ENCODE measurements around the gene OAF.

DNA sequence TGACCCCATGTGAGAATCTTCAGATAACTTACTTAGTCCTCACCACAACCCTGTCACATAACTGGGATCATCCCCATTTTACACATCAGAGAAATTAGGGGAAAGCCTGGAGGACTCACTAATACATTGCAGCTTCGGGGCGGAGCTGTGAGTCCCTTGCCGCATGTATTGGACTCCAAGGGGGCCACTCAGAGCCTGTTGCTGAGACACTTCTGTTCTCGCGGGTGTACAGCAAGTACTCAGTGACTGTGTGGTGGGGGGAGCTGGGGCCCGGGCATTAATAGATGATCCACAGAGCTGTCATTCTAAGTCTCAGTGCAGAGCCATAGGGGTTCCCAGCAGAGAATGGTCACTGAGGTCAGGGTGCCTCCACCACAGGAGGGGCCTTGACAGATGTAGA is 13.5 kb downstream of the OAF start:
- TF ChIP-seq SUZ12 (IDR thresholded peaks at IDR 0.05) (no peak), SP1 (IDR thresholded peaks at IDR 0.05) (no peak), TARDBP (IDR thresholded peaks at IDR 0.05) (no peak), ELF4 (IDR thresholded peaks at IDR 0.05) (no peak), HDGF (IDR thresholded peaks at IDR 0.05; ENCODE audit: borderline replicate concordance) (no peak), BHLHE40 (IDR thresholded peaks at IDR 0.05; ENCODE audit: borderline replicate concordance) (no peak), NFRKB (IDR thresholded peaks at IDR 0.05) (no peak), FOXA1 (IDR thresholded peaks at IDR 0.05) (no peak)
